Measurements from ENCODE around the gene UBXN6.

Gene UBXN6

DNA sequence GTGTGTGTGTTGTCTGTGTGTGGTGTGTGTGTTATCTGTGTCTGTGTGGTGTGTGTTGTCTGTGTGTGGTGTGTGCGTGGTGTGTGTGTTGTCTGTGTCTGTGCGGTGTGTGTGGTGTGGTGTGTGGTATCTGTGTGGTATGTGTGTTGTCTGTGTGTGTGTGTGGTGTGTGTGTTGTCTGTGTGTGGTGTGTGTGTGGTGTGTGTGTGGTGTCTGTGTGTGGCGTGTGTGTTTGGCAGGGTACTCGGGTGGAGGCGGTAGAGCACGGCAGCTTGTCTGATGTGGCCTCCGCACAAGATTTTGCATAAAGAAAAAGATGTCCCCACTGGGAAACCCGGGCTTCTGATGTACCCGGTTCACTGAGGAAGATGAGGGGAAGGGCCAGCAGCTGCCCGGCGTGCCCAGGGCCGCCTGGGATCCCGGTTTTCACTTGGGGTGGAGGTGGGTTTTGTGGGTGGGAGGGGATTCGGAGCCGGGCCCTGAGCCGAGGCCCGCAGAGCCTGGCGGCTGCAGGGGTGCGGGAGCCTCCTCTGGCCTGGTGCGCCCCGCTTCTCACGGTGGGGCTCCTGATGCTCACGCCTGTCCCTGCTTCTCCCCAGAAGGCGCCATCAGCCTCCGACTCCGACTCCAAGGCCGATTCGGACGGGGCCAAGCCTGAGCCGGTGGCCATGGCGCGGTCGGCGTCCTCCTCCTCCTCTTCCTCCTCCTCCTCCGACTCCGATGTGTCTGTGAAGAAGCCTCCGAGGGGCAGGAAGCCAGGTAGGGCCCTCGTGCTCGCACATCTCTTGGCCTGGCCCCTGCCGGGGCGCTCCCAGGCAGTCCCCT lies 35.7 kb upstream of the UBXN6 start:
- no peak for DNase-seq

- DNase-seq = no peak
Observed at GRCh38 chr19:4492337-4493103, 34.9 kb upstream of the UBXN6 start.

- no peak for DNase-seq
Observed at GRCh38 chr19:4491446-4491845, 33.9 kb upstream of the UBXN6 start.

DNA sequence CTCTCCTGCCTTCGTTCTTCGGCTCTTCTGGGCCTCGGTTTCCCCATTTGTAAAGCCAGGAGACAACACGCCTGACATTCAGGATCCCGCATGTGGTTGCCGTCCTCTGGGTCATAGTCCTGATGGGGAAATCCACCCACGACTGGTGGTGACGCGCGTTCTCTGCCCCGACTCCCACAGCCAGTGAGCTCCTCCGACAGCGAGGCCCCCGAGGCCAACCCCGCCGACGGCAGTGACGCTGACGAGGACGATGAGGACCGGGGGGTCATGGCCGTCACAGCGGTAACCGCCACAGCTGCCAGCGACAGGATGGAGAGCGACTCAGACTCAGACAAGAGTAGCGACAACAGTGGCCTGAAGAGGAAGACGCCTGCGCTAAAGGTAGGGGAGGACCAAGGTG lies 30.9 kb upstream of the UBXN6 start:
- DNase-seq = no peak

GRCh38 chr19:4487572-4487971 lies 30.0 kb upstream of the UBXN6 start:
- DNase-seq = no peak

- no peak for DNase-seq
Observed at GRCh38 chr19:4483385-4483784, 25.8 kb upstream of the UBXN6 start.

GRCh38 chr19:4482721-4483364 lies 25.2 kb upstream of the UBXN6 start:
- no peak for DNase-seq

DNA sequence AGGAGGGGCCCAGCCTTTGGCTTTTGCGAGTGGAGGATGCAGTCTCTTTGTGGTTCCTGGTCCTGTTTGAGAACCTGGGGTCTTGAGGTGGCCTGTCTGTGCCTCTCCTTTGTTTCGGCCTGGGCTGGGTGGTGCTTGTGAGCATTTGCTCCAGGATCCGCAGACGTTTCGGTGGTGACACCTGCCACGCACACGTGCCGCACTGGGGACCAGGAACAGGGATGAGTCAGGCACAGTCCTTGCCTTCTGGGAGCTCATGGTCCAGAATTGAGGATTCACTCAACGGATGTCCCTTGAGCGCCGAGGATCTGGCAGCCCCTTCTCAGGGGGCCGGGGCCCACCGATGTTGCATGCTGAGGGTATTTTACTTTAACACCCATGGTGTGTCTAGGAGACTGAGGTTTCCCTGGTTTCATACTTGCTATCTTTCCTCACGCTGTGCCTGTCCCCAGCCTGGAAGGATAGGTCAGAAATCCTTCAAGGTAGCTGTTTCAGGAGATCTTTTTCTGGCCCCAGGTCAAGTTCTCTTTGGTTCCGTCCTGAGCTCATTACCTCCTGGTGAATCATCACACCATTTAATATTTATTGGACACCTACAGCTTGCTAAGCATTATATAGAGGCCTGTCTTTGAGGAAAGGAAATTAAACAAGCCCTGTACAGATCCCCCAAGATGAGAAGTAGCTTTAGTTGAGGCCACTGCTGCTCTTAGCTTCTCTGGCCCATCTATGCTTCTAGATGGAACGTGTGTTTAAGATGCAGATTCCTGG lies 19.6 kb upstream of the UBXN6 start:
- no peak for DNase-seq

GRCh38 chr19:4474514-4475022 lies 17.0 kb upstream of the UBXN6 start:
- peak; percentile 58 for DNase-seq

- DNase-seq = no peak
Observed at GRCh38 chr19:4473763-4474513, 16.3 kb upstream of the UBXN6 start.

DNA sequence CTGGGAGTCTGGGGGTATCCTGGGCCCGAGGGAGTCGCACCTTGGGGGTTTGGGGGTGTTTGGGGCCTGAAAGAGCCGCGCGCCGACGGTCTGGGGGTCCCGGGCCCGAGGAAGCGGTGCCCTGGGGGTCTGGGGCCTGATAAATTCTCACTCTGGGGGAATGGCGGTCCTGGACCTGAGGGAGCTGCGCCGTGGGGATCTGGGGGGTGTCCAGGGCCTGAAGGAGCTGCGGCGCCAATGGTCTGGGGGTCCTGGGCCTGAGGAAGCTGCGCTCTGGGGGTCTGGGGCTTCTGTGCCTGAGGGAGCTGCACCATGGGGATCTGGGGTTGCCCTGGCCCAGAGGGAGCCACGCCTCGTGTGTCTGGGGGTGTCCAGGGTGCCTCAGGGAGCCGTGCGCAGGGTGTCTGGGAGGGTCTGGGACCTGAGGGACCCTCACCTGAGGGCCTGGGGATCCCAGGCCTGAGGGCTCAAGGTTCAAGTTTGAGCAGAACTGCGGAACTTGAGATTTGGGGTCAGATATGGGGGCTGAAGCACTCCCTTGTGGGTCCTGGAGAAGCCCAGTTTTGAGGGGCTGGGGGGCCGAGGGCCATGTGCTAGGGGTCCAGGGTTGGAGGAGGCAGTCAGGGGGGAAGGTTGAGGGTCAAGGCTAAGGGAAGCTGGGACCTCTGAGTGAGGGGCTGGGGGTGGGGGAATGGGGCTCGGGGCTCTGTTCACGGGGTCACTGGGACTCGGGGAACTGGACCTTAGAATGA lies 15.6 kb upstream of the UBXN6 start:
- DNase-seq = no peak

GRCh38 chr19:4472174-4472974 lies 14.8 kb upstream of the UBXN6 start, which contains the start of gene HDGFL2:
HDGFL2 (plus strand) TSS chr19:4472297; CDS start chr19:4472351, 54 bp downstream.
- DNase-seq = no peak

DNA sequence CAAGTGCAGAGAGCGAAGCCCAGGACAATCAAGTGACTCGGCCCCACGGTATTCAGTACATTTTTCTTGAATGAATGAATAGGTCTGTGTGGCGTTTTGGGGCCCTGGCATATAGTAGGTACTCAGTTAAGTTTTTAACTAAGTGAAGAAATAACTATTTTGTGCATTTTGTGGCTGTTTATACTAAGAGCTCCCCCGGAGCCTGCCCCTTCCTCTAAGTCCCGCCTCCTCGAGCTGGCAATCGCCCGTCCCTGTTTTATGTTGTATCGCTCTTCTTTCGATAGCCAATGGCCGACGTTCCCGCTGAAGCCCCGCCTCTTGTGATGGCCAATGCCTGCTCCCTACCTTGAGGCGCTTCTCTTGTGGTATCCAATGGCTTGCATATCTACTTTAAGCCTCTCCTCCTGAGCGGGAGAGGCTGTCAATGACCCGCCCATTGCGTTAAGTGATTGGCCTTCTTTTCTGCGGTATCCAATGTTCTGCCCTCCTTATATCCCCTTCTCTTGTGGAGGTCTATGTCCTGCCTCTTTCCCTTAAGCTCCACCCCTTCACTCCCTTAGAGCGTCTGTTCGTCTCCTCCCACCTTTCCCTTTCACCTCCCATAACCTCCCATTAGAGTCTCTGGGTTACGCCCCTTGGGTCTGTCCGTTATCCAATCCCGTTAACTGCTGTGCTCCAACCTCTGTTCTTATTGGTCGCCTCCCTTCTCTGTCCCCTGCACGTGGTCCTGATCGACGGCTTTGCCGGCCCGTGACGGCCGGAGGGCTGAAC lies 14.0 kb upstream of the UBXN6 start:
- DNase-seq = peak; percentile 100

- no peak for DNase-seq
Observed at GRCh38 chr19:4467835-4468234, 10.2 kb upstream of the UBXN6 start.

DNA sequence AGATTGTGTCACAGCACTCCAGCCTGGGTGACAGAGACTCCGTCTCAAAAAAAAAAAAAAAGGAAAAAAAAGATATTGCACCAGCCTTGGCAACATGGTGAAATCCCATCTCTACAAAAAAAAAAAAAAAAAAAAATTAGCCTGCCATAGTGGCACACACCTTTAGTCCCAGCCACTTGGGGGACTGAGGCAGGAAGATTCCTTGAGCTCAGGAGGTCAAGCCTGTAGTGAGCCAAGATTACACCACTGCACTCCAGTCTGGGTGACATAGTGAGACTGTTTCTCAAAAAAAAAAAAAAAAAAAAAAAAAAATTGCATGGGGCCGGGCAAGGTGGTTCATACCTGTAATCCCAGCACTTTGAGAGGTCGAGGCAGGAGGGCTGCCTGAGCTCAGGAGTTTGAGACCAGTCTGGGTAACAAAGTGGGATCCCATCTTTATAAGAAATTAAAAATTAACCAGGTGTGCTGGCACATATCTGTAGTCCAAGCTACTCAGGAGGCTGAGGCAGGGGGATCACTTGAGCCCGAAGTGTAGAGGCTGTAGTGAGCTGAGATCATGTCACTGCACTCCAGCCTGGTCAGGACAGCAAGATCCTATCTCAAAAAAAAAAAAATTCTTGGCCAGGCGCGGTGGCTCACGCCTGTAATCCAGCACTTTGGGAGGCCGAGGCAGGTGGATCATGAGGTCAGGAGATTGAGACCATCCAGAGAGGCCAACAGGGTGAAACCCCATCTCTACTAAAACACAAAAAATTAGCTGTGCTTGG lies 7.4 kb upstream of the UBXN6 start:
- no peak for DNase-seq

GRCh38 chr19:4456843-4457653 lies 546 bp downstream of the UBXN6 start:
- DNase-seq = no peak

DNA sequence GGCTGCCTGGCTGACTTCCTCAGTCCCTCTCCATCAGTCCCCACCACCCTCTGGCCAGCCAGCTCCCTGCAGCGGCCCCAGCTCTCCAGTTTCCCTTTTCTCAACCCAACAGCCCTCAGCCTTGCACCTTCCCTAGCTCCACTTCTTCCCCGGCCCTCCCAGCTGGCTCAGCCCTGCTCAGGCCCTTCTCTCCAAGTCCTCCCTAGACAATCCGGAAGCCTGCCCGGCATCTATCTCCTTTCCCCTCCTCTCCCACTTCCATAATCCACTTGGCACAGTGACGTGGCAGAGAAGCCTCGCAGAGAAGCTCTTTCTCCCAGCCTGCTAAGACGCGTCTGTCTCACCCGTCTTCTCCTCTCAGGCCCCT lies 1.1 kb downstream of the UBXN6 start:
- no peak for DNase-seq
